Measurements from ENCODE around the gene GPRC5C. TPM values are rescaled to one million over a fixed set of nuclear protein-coding genes. Genes with fewer than 3 reads are reported as not detected.
A peak's percentile ranks its signal among the peaks of the same experiment; 100 is the strongest.
"Not testable (repeated sequence)": the region's sequence is repeated elsewhere in the genome, so short reads cannot be mapped to it uniquely, and the experiment has no call there.

The GPRC5C gene
- total RNA-seq, 2 experiments from 2014 or later: not detected

- Mint-ChIP-seq H3K36me3 (ENCODE audit: low read depth) (peaks cover 8% of the 10 kb centered on the region), H3K9me3 (peaks cover 17% of the 10 kb centered on the region), H3K4me3 (no peak overlapping the region), H3K27me3 (ENCODE audit: low read depth) (no peaks in the 10 kb centered on the region), H3K27ac (no peak overlapping the region), H3K4me1 (ENCODE audit: low read depth) (peaks cover 17% of the 10 kb centered on the region)
- DNase-seq: no peak
- intact Hi-C loops (cut with micrococcal nuclease): no loop called here
- CTCF ChIA-PET: no interaction called here
These were observed 41.4 kb downstream of the GPRC5C start for GRCh38 chr17:74473294-74473693.

- CTCF ChIA-PET: no interaction called here
- H3K27ac Mint-ChIP-seq: no peak overlapping the region
- peaks cover 27% of the 10 kb centered on the region for H3K4me1 Mint-ChIP-seq (ENCODE audit: low read depth)
- H3K4me3 Mint-ChIP-seq: no peak overlapping the region
- intact Hi-C loops (cut with micrococcal nuclease): no loop called here
- H3K9me3 Mint-ChIP-seq: peaks cover 17% of the 10 kb centered on the region
- peak; percentile 48 for DNase-seq
- no peaks in the 10 kb centered on the region for H3K27me3 Mint-ChIP-seq (ENCODE audit: low read depth)
- peaks cover 8% of the 10 kb centered on the region for H3K36me3 Mint-ChIP-seq (ENCODE audit: low read depth)
These were observed 42.3 kb downstream of the GPRC5C start for GRCh38 chr17:74474043-74474792.

GRCh38 chr17:74475189-74475588 lies 43.3 kb downstream of the GPRC5C start:
- Mint-ChIP-seq H3K27ac (no peak overlapping the region), H3K36me3 (ENCODE audit: low read depth) (peaks cover 8% of the 10 kb centered on the region), H3K4me3 (no peak overlapping the region), H3K27me3 (ENCODE audit: low read depth) (no peaks in the 10 kb centered on the region), H3K9me3 (peaks cover 17% of the 10 kb centered on the region), H3K4me1 (ENCODE audit: low read depth) (peaks cover 35% of the 10 kb centered on the region)
- no peak for DNase-seq
- intact Hi-C loops (cut with micrococcal nuclease): no loop called here
- CTCF ChIA-PET: interaction anchor here (1.0 kb wide), 1 partner anchor 17 kb away, joined by 4 read pairs; no protein-coding TSS in a partner anchor

GRCh38 chr17:74477411-74477810 lies 45.5 kb downstream of the GPRC5C start:
- Mint-ChIP-seq H3K36me3 (ENCODE audit: low read depth) (peaks cover 8% of the 10 kb centered on the region), H3K27me3 (ENCODE audit: low read depth) (no peaks in the 10 kb centered on the region), H3K4me1 (ENCODE audit: low read depth) (peaks cover 35% of the 10 kb centered on the region), H3K27ac (no peak overlapping the region), H3K4me3 (no peak overlapping the region), H3K9me3 (peaks cover 17% of the 10 kb centered on the region)
- CTCF ChIA-PET: interaction anchor here (1.3 kb wide), 1 partner anchor 93 kb away, joined by 3 read pairs; no protein-coding TSS in a partner anchor
- no peak for DNase-seq
- intact Hi-C loops (cut with micrococcal nuclease): no loop called here

- Mint-ChIP-seq H3K4me3 (no peak overlapping the region), H3K36me3 (ENCODE audit: low read depth) (peaks cover 8% of the 10 kb centered on the region), H3K27me3 (ENCODE audit: low read depth) (no peaks in the 10 kb centered on the region), H3K9me3 (peaks cover 17% of the 10 kb centered on the region), H3K27ac (peak overlapping the region; percentile 30), H3K4me1 (ENCODE audit: low read depth) (peaks cover 32% of the 10 kb centered on the region)
- intact Hi-C loops (cut with micrococcal nuclease): no loop called here
- DNase-seq: peak; percentile 64
- CTCF ChIA-PET: interaction anchor here (1.1 to 1.5 kb wide), 4 partner anchors 15 to 111 kb away, joined by 3 to 8 read pairs (median 6); partner anchors contain the start of gene GPR142
These were observed 46.7 kb downstream of the GPRC5C start for GRCh38 chr17:74478420-74479100.

- Mint-ChIP-seq H3K4me3 (no peak overlapping the region), H3K36me3 (ENCODE audit: low read depth) (peaks cover 3% of the 10 kb centered on the region), H3K9me3 (peaks cover 14% of the 10 kb centered on the region), H3K27me3 (ENCODE audit: low read depth) (no peaks in the 10 kb centered on the region), H3K4me1 (ENCODE audit: low read depth) (peaks cover 23% of the 10 kb centered on the region), H3K27ac (no peak overlapping the region)
- intact Hi-C loops (cut with micrococcal nuclease): no loop called here
- no peak for DNase-seq
- CTCF ChIA-PET: interaction anchor here (0.6 to 2.1 kb wide), 4 partner anchors 8 to 158 kb away, joined by 3 to 7 read pairs (median 5); partner anchors contain the start of gene GPR142
These were observed 48.4 kb downstream of the GPRC5C start for GRCh38 chr17:74480290-74480689.

GRCh38 chr17:74481621-74482020 lies 49.7 kb downstream of the GPRC5C start:
- H3K27ac Mint-ChIP-seq: no peak overlapping the region
- CTCF ChIA-PET: interaction anchor here (1.2 to 1.4 kb wide), 2 partner anchors 26 to 103 kb away, joined by 3 to 5 read pairs; no protein-coding TSS in a partner anchor
- H3K36me3 Mint-ChIP-seq (ENCODE audit: low read depth): no peaks in the 10 kb centered on the region
- H3K9me3 Mint-ChIP-seq: peaks cover 2% of the 10 kb centered on the region
- no peak overlapping the region for H3K4me3 Mint-ChIP-seq
- peaks cover 23% of the 10 kb centered on the region for H3K4me1 Mint-ChIP-seq (ENCODE audit: low read depth)
- no peak for DNase-seq
- intact Hi-C loops (cut with micrococcal nuclease): no loop called here
- H3K27me3 Mint-ChIP-seq (ENCODE audit: low read depth): no peaks in the 10 kb centered on the region

- no peaks in the 10 kb centered on the region for H3K27me3 Mint-ChIP-seq (ENCODE audit: low read depth)
- no peak for DNase-seq
- H3K27ac Mint-ChIP-seq: no peak overlapping the region
- H3K36me3 Mint-ChIP-seq (ENCODE audit: low read depth): no peaks in the 10 kb centered on the region
- no peak overlapping the region for H3K4me3 Mint-ChIP-seq
- intact Hi-C loops (cut with micrococcal nuclease): no loop called here
- CTCF ChIA-PET: interaction anchor here (0.6 to 1.3 kb wide), 3 partner anchors 13 to 105 kb away, joined by 3 read pairs; no protein-coding TSS in a partner anchor
- H3K4me1 Mint-ChIP-seq (ENCODE audit: low read depth): peaks cover 10% of the 10 kb centered on the region
- H3K9me3 Mint-ChIP-seq: no peaks in the 10 kb centered on the region
These were observed 52.2 kb downstream of the GPRC5C start for GRCh38 chr17:74484066-74484465.

- Mint-ChIP-seq H3K36me3 (ENCODE audit: low read depth) (no peaks in the 10 kb centered on the region), H3K4me1 (ENCODE audit: low read depth) (no peaks in the 10 kb centered on the region), H3K9me3 (no peaks in the 10 kb centered on the region), H3K4me3 (no peak overlapping the region), H3K27me3 (ENCODE audit: low read depth) (no peaks in the 10 kb centered on the region), H3K27ac (no peak overlapping the region)
- DNase-seq: no peak
- intact Hi-C loops (cut with micrococcal nuclease): no loop called here
- CTCF ChIA-PET: interaction anchor here (0.7 to 0.9 kb wide), 2 partner anchors 28 to 72 kb away, joined by 4 to 5 read pairs; no protein-coding TSS in a partner anchor
These were observed 53.3 kb downstream of the GPRC5C start for GRCh38 chr17:74485022-74485743.

- DNase-seq: no peak
- no peak overlapping the region for H3K4me3 Mint-ChIP-seq
- intact Hi-C loops (cut with micrococcal nuclease): no loop called here
- CTCF ChIA-PET: no interaction called here
- no peaks in the 10 kb centered on the region for H3K9me3 Mint-ChIP-seq
- no peaks in the 10 kb centered on the region for H3K4me1 Mint-ChIP-seq (ENCODE audit: low read depth)
- no peak overlapping the region for H3K27ac Mint-ChIP-seq
- no peaks in the 10 kb centered on the region for H3K27me3 Mint-ChIP-seq (ENCODE audit: low read depth)
- H3K36me3 Mint-ChIP-seq (ENCODE audit: low read depth): no peaks in the 10 kb centered on the region
These were observed 54.0 kb downstream of the GPRC5C start for GRCh38 chr17:74485841-74486240.

- intact Hi-C loops (cut with micrococcal nuclease); H3K4me1 Mint-ChIP-seq (ENCODE audit: low read depth); H3K9me3 Mint-ChIP-seq; H3K27me3 Mint-ChIP-seq (ENCODE audit: low read depth); H3K36me3 Mint-ChIP-seq (ENCODE audit: low read depth); H3K4me3 Mint-ChIP-seq; H3K27ac Mint-ChIP-seq; DNase-seq: not testable (repeated sequence)
- CTCF ChIA-PET: interaction anchor here (1.0 to 1.2 kb wide), 5 partner anchors 9 to 121 kb away, joined by 3 to 4 read pairs (median 3); partner anchors contain the start of gene GPR142
These were observed 56.4 kb downstream of the GPRC5C start for GRCh38 chr17:74488276-74488675.

GRCh38 chr17:74490716-74491115 lies 58.8 kb downstream of the GPRC5C start:
- intact Hi-C loops (cut with micrococcal nuclease): loop anchor here (5.0 kb wide), 1 partner anchor 112 kb away; no protein-coding TSS in a partner anchor
- Mint-ChIP-seq H3K4me1 (ENCODE audit: low read depth) (no peaks in the 10 kb centered on the region), H3K4me3 (no peak overlapping the region), H3K9me3 (no peaks in the 10 kb centered on the region), H3K36me3 (ENCODE audit: low read depth) (no peaks in the 10 kb centered on the region), H3K27ac (no peak overlapping the region), H3K27me3 (ENCODE audit: low read depth) (peaks cover 2% of the 10 kb centered on the region)
- DNase-seq: no peak
- CTCF ChIA-PET: interaction anchor here (0.7 to 2.0 kb wide), 4 partner anchors 33 to 123 kb away, joined by 3 to 8 read pairs (median 6); partner anchors contain the start of gene GPR142
